ENCODE measurements around the gene BCL11A. TPM values are rescaled to one million over a fixed set of nuclear protein-coding genes. Genes with fewer than 3 reads are reported as not detected.
A peak's percentile ranks its signal among the peaks of the same experiment; 100 is the strongest.

The BCL11A gene
- total RNA-seq, 1 donor from 2014 or later = 30.9 TPM

- DNase-seq = no peak
Observed at GRCh38 chr2:60484133-60484645, 69.3 kb downstream of the BCL11A start.

DNA sequence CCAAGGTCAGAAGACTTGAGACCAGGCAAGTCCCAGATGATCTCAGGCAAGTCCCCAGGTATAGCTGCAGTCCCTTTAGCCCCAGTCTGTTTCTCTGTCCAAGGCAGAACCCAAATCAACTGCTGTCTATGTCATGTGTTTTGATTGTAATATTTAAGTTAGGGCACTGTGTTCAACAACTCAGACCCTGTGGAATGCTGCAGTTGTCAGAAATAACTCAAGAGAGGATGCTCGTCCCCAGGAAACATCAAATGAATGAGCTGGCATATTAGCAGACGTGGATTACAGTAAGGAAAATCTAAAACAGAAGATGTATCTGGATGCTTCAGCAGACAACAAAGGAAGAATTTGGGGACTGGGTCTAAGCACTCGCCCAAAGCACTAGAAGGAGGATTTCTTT is 70.1 kb downstream of the BCL11A start:
- DNase-seq = peak; percentile 18

DNA sequence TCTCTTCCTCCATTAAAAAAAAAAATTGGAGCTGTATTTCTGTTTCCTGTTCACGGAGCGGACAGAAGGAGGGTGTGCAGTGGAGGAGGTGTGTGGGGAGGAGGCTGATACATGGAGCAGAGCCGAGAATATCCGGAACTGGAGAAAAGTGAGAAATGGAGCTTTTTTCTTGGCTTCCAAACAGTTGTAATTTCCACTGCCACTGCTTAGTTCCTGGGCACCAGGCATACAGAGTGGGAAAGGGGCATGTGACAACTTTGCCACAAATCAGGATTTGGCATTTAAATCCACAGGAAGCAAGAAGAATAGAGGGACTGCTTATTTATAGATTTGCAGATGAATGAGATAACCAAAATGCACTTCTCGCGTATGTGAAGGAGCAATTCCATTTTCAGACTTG is 71.2 kb downstream of the BCL11A start:
- no peak for DNase-seq

DNA sequence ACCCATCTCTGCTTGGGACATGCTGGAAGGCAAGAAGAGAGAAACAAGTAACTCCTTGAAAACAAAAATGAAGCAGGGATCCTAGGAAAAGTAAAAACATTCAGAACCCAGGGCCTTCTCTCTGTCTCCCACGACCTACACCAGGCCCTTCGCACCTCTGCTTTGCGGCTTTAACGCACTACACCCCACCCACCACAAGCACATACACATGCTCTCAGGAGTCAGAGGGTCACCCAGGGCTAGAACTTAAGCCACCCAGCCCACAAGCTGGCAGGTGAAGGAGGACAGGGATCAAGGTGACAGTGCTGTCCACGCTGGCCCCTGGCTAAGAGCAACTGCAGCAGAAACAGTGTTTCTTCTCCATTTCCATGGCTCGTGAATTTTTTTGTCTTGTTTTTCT is 72.2 kb downstream of the BCL11A start:
- no peak for DNase-seq

DNA sequence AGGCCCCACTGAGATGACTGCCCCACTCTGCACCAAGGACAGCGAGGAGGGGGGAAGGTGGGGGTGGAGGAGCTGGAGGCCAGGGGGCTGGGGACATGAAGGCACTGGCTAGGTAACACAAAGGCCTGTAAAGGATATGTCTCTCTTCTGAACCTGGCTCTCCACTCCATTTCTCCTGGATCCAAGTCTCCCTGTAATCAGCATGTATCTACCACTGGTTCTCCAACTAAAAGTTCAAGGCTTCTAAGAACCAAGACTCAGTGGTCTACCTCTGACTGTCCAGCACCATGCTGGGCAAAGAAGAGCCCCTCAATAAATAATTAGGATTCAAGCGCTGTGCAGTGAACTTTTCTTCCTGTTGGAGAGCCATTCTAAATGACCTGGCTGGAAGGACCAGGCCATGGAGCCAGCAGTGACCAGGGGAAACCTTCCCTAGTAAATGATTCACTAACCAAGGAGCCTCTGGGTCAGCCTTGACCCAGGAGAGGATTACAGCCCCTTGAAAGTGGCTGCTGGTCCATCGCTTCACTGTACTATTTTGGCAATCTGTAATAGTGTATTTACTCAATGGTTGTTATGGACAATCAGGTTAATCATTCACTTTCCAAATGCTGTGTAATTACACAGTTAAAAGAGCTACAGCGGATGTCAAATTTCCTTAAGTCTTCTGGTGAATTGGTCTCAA is 73.2 kb downstream of the BCL11A start:
- no peak for DNase-seq

DNA sequence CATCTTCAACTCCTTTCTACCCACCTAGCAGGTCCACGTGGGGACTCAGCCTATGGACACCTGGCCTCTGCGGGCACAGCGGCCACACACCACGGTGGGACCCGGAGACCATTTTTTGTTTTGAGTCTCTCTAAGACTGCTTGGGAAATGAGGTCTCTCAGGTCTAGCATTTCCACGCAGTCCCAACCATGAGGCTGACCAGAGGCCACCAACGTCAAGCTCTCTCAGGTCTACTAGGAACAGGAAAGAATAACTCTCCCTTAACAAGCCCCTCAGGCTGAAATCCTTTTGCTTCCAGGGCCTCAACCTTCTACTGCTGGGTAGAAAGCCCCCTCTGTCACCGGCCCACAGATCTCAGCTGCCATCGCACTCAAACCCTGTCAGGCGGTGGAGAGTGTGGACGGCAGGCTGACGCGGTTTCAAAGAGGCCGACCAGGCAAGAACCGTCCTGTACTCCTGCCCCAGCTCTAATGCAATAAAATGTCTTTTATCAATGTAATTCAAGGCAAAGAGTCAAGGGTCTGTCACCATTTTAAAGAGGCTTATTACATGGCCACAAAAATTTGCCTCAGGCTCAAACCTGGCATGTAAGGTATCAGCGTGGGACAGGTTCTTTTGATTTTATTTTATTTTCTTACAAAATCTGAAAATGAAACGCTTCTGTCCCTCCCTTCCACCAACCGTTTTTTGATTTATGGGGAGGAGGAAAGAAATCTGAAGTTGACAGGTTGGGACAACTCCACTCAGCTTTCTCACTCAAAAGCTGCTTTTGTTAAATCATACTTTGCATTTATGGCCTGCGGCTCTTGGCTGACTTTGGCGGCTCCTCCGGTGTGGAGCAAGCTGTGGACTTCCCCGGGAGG is 74.0 kb downstream of the BCL11A start:
- no peak for DNase-seq

DNA sequence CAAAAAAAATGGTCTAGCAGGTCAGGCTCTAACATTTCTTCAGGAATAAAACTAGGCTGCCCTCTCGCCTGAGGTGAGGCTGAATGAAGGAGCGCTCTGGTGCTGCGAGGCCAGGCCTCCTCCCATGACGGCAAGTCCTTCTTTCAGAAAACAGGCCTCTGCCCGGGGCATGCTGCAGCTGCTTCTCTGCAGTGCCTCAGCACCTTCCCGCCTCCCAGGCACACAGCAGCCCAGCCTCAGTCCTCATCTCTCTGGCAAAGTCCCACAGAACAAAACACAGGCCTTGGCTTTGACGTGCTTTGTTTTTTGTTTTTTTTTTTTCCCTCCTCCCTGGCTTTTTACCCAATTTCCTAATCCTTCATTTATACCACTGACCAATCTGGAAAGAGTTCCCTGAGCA is 74.8 kb downstream of the BCL11A start:
- no peak for DNase-seq

- no peak for DNase-seq
Observed at GRCh38 chr2:60476206-60476954, 77.1 kb downstream of the BCL11A start.

DNA sequence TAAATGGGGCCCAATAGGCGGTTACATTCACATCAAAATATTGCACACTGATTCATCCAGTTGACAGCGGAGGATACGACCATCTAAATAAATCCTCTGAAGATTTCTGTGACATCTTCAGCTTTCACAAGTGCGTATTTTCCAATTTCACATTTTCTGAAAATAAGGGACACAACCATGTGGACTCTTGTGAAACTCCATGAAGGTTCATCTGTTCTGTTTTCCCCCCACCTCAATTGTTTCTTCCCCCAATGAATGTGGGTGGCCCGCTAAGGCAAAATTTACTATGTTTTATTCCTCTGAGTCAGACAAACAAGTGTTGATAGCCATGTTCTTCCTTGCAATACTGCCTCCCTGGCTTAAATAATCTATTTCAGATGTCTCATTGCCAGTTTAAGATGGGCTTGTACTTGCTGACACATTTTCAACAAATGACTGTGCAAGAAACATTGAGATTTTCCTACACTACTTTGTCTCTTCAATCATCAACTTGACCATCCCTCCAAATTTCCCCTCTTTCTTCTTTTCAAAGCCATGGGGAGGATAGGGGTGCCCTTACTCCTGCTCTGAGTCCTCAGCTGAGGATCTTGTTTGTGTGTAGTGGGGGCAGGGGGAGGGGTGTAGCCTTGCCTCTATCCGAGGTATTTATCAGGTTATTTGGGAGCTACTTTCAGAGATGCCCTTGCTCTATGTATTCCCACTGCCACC is 78.2 kb downstream of the BCL11A start:
- DNase-seq = peak; percentile 38

- no peak for DNase-seq
Observed at GRCh38 chr2:60474301-60474700, 79.2 kb downstream of the BCL11A start.

DNA sequence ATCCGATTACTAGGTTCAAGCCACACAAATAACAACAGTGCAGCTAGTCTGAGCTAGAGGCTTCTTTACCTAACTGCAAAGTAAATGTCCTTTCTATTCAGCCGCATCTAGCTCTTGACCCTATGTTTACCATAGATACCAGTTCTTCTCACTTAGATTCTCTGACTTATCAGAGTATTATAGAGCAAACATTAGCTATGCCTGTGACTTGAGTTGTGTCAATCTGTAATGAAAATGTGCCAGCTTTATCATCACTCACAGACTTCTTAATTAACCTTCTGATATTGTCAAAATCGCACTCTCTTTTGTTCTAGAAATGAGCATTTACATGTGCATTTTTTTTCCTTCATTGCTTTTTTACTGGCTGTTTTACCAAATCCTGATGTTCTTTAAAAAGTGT is 79.9 kb downstream of the BCL11A start:
- no peak for DNase-seq

- DNase-seq = no peak
Observed at GRCh38 chr2:60472663-60473289, 80.7 kb downstream of the BCL11A start.

DNA sequence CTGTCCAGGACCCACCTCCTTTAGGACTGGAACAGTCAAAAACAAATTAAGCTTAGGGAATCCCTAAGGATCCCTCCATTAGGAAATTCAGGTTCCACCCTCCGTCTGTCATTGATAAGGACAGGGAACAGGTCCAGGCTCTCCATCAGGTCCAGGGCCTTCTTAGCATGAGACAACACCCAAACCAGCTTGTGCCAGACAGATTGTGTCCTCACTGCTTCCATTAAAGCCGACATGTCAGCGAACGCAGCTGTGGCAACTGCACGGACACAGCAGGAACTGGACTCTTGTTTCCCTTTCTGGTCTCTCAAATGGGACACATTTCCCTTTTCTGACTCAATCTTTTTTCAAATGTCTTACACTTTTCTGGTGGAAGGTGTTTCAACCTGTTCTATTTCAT is 81.4 kb downstream of the BCL11A start:
- no peak for DNase-seq

GRCh38 chr2:60470340-60470739 is 83.1 kb downstream of the BCL11A start:
- no peak for DNase-seq

- DNase-seq = no peak
Observed at GRCh38 chr2:60469536-60470317, 83.7 kb downstream of the BCL11A start.

GRCh38 chr2:60468382-60469085 is 84.9 kb downstream of the BCL11A start:
- DNase-seq = peak; percentile 59

GRCh38 chr2:60466161-60466702 is 87.2 kb downstream of the BCL11A start:
- no peak for DNase-seq

GRCh38 chr2:60465736-60466135 is 87.7 kb downstream of the BCL11A start:
- no peak for DNase-seq

DNA sequence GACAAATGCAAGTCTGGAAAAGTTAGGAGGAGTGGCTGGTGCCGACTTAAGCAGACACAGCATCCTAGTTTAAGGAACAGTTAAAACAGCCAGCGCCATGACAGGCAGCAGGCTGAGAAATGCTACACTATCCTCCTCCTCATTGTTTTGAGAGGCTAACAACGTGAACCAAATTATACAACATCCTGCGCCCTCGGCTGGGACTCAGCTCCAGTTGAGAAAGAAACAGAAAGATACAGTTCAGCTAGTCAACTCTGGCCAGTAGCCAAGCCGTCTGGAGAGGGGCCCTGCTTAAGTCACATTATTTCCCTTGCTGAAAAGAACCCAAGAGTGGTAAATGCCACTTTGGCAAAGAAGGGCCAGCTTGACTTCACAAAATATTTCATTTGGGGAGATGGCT is 90.2 kb downstream of the BCL11A start:
- DNase-seq = peak; percentile 33

Data from skin of body (tissue), 2 donors.